ENCODE measurements around the gene GOLGA5. TPM values are rescaled to one million over a fixed set of nuclear protein-coding genes. Genes with fewer than 3 reads are reported as not detected.

GOLGA5 gene
- total RNA-seq, 1 donor, result 77.7 TPM

GRCh38 chr14:92866901-92867865 is 73.1 kb downstream of the GOLGA5 start:
- no peak overlapping the region for H3K4me3 ChIP-seq (ENCODE audit: low read depth, low read length)
- no peak for TF ChIP-seq CTCF (IDR thresholded peaks at IDR 0.05; ENCODE audit: insufficient read depth, low read depth, low read length)
- DNase-seq (ENCODE audit: low read depth), result no peak

GRCh38 chr14:92874962-92875661 is 81.0 kb downstream of the GOLGA5 start:
- no peak overlapping the region for H3K4me3 ChIP-seq (ENCODE audit: low read depth, low read length)
- TF ChIP-seq CTCF (IDR thresholded peaks at IDR 0.05; ENCODE audit: insufficient read depth, low read depth, low read length), result no peak
- DNase-seq (ENCODE audit: low read depth), result no peak

- DNase-seq (ENCODE audit: low read depth), result no peak
- no peak for TF ChIP-seq CTCF (IDR thresholded peaks at IDR 0.05; ENCODE audit: insufficient read depth, low read depth, low read length)
- H3K4me3 ChIP-seq (ENCODE audit: low read depth, low read length), result no peak overlapping the region
Measured at GRCh38 chr14:92877757-92878431, 83.8 kb downstream of the GOLGA5 start.

GRCh38 chr14:92880351-92880750 is 86.2 kb downstream of the GOLGA5 start:
- DNase-seq (ENCODE audit: low read depth), result no peak
- TF ChIP-seq CTCF (IDR thresholded peaks at IDR 0.05; ENCODE audit: insufficient read depth, low read depth, low read length), result no peak

GRCh38 chr14:92880851-92881250 is 86.7 kb downstream of the GOLGA5 start:
- DNase-seq (ENCODE audit: low read depth), result peak; percentile 23
- TF ChIP-seq CTCF (IDR thresholded peaks at IDR 0.05; ENCODE audit: insufficient read depth, low read depth, low read length), result peak; percentile 30
- H3K4me3 ChIP-seq (ENCODE audit: low read depth, low read length), result no peak overlapping the region

More at GRCh38 chr14:92880351-92880750, 86.2 kb downstream of the GOLGA5 start:
- no peak overlapping the region for H3K4me3 ChIP-seq (ENCODE audit: low read depth, low read length)

GRCh38 chr14:92883066-92883465 is 89.0 kb downstream of the GOLGA5 start:
- H3K4me3 ChIP-seq (ENCODE audit: low read depth, low read length), result no peak overlapping the region
- no peak for DNase-seq (ENCODE audit: low read depth)
- no peak for TF ChIP-seq CTCF (IDR thresholded peaks at IDR 0.05; ENCODE audit: insufficient read depth, low read depth, low read length)
